Left lung (tissue), 10 donors: ENCODE measurements around the gene TNP2. TPM values are rescaled to one million over a fixed set of nuclear protein-coding genes. Genes with fewer than 3 reads are reported as not detected.
A peak's percentile ranks its signal among the peaks of the same experiment; 100 is the strongest.
"Not testable (repeated sequence)": the region's sequence is repeated elsewhere in the genome, so short reads cannot be mapped to it uniquely, and the experiment has no call there.

ENCODE experiments used
- ATAC-seq: fragments of 200-7000 bp; cut with Tn5 transposase; one replicate; pipeline ENCODE4 v1.9.1; 2020; ENCODE audit warnings: moderate library complexity
- DNase-seq, 4 donors: peaks; one replicate each; pipeline ENCODE4 v3.0.0-alpha.2; 2013 to 2020
- H3K27ac ChIP-seq, 2 donors: fragments of 200-600 bp; sonication (generic) in 1 of 2; one replicate each; pipeline versions ENCODE4 v1.5.0 to v1.8.0; 2020 to 2021
- H3K27me3 ChIP-seq, 2 donors: fragments of 200-600 bp; sonication (generic) in 1 of 2; one replicate each; pipeline versions ENCODE4 v1.5.0 to v1.8.0; 2020 to 2021
- H3K36me3 ChIP-seq, 2 donors: fragments of 200-600 bp; sonication (generic) in 1 of 2; one replicate each; pipeline versions ENCODE4 v1.5.0 to v1.8.0; 2020 to 2021
- H3K4me1 ChIP-seq, 2 donors: fragments of 200-600 bp; one replicate each; pipeline ENCODE4 v1.8.0; 2021
- H3K4me3 ChIP-seq, 2 donors: fragments of 200-600 bp; sonication (generic) in 1 of 2; one replicate each; pipeline versions ENCODE4 v1.5.0 to v1.8.0; 2020 to 2021; ENCODE audit warnings: mild to moderate bottlenecking in 1 of 2
- H3K9me3 ChIP-seq, 2 donors: fragments of 200-600 bp; sonication (generic) in 1 of 2; one replicate each; pipeline versions ENCODE4 v1.5.0 to v1.8.0; 2020 to 2021
- intact Hi-C, 2 donors: fragments of 100-400 bp; cut with DNase I; formaldehyde crosslinking; loops; one replicate each; pipeline versions ENCODE4 v1.11.2 to v1.14.2; 2022
- polyA plus RNA-seq, 6 donors: library from polyadenylated mRNA; unstranded; fragments of 120-200 nt; gene quantifications; one replicate each; pipeline ENCODE4 v1.2.1, GENCODE V29; 2013; ENCODE audit not compliant: insufficient read length in 6 of 6
- total RNA-seq, 2 donors: library from RNA; stranded (reverse); fragmentation: NEBNext Ultra II Directional; extraction: Animal tissue kit (Norgen Biotek cat#: 25700); gene quantifications; one replicate each; pipeline ENCODE4 v1.2.1, GENCODE V29; 2021
- TF ChIP-seq, protein P1 (sequence below), 2 donors: fragments of 200-600 bp; sonication (generic) in 1 of 2; IDR thresholded peaks; one replicate each; pipeline versions ENCODE4 v1.5.0 to v1.8.0; 2021; ENCODE audit warnings: antibody characterized with exemption in 2 of 2
- donor health status: DM: no; HTN: yes; CAD: no.
- donor health status: DM: no; HTN: no; CAD: no.

TNP2 gene
- total and polyA plus RNA-seq, 8 donors = not detected

DNA sequence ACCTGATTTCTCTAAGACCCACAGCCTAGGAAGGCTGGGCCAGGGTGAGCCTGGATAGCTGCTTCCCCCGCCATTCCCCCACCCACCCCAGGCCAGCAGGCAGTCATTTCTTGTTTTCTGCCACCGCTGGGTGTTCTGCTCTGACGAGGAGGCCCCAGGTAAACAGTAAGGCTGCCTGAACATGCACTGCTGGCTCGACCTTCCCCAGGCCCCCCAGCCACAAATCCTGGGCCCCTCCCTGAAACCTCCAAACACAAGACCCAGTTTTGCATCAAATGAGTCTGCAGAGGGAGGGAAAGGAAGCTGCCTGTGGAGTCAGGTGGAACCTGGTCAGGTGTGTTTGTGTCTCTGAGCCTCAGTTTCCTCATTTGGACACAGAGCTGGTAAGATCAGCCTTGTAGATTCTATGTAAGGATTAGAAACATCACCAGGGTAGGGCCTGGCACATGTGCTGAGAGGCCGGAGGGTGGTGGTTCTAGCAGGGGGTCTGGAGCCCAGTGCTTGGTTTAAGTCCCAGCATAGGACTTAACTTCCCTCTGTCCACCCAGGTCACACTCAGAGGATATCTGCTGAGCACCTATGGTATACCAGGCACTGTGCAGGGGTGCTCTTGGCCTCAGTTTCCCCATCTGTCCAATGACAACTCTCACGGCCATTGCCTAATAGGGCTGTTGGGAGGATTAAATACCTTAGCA lies 30.9 kb upstream of the TNP2 start:
- Histone ChIP-seq H3K27me3 (no peaks in the 10 kb centered on the region), H3K4me1 (peaks cover 19 to 24% of the 10 kb centered on the region in 2 donors), H3K4me3 (no peak overlapping the region), H3K9me3 (no peaks in the 10 kb centered on the region), H3K27ac (no peak overlapping the region), H3K36me3 (no peaks in the 10 kb centered on the region)
- ATAC-seq = no peak
- TF ChIP-seq, protein P1, sequence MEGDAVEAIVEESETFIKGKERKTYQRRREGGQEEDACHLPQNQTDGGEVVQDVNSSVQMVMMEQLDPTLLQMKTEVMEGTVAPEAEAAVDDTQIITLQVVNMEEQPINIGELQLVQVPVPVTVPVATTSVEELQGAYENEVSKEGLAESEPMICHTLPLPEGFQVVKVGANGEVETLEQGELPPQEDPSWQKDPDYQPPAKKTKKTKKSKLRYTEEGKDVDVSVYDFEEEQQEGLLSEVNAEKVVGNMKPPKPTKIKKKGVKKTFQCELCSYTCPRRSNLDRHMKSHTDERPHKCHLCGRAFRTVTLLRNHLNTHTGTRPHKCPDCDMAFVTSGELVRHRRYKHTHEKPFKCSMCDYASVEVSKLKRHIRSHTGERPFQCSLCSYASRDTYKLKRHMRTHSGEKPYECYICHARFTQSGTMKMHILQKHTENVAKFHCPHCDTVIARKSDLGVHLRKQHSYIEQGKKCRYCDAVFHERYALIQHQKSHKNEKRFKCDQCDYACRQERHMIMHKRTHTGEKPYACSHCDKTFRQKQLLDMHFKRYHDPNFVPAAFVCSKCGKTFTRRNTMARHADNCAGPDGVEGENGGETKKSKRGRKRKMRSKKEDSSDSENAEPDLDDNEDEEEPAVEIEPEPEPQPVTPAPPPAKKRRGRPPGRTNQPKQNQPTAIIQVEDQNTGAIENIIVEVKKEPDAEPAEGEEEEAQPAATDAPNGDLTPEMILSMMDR (IDR thresholded peaks at IDR 0.05) = no peak
- intact Hi-C loops = no loop called here
- DNase-seq = no peak

DNA sequence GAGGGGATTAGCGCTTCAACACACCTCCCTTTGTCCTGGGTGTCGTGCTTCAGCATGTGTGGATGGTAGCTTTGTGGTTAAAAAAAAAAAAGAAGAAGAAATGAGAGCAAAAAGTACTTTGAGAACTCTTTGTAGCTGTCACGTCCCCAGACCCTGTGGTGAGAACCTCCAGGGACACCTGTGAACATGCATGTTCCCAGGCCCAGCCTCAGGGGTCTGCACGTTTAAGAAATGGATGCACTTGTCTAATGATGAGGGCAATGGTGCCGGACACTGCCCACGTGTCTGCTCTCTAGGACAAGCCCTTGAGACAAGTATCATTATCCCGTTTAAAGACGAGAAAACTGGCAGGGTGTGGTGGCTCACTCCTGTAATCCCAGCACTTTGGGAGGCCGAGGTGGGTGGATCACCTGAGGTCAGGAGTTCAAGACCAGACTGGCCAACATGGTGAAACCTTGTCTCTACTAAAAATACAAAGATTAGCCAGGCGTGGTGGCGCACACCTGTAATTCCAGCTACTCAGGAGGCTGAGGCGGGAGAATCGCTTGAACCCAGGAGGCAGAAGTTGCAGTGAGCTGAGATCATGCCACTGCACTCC lies 29.9 kb upstream of the TNP2 start:
- H3K4me3 ChIP-seq, ATAC-seq, DNase-seq, H3K36me3 ChIP-seq, H3K9me3 ChIP-seq, H3K27me3 ChIP-seq, intact Hi-C loops, H3K27ac ChIP-seq: not testable (repeated sequence)
- H3K4me1 ChIP-seq = peaks cover 19 to 23% of the 10 kb centered on the region in 2 donors

DNA sequence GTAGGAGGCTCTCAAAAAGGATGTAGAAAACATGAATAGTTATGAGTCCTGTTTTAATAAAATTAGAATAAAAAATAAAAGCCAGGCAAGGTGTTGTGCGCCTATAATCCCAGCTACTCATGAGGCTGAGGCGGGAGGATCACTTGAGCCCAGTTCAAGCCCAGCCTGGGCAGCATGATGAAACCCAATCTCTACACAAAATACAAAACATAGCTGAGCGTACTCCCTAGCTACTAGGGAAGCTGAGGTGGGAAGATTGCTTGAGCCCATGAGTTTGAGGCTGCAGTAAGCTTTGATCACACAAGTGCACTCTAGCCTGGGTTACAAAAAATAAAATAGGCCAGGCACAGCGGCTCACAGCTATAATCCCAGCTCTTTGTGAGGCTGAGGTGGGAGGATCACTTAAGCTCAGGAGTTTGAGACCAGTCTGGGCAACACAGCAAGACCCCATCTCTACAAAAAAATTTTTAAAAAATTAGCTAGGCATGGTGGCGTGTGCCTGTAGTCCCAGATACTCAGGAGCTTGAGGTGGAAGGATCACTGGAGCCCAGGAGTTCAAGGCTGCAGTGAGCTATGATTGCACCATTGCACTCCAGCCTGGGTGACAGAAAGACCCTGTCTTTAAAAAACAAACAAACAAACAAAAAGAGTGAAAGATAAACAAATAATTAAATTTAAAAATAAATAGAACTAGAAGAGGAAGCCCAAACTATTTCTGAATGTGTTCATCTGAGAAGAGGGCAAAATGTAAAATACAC lies 29.2 kb upstream of the TNP2 start:
- Histone ChIP-seq H3K27me3 (no peaks in the 10 kb centered on the region), H3K36me3 (no peaks in the 10 kb centered on the region), H3K4me1 (peaks cover 19 to 23% of the 10 kb centered on the region in 2 donors), H3K4me3 (peak overlapping the region in 1 of 2 donors; percentile 1), H3K27ac (peak overlapping the region; percentile 41 to 46), H3K9me3 (no peaks in the 10 kb centered on the region)
- TF ChIP-seq, protein P1 (IDR thresholded peaks at IDR 0.05) = no peak
- ATAC-seq (peak; percentile 1), DNase-seq (no peak)
- intact Hi-C loops = no loop called here

DNA sequence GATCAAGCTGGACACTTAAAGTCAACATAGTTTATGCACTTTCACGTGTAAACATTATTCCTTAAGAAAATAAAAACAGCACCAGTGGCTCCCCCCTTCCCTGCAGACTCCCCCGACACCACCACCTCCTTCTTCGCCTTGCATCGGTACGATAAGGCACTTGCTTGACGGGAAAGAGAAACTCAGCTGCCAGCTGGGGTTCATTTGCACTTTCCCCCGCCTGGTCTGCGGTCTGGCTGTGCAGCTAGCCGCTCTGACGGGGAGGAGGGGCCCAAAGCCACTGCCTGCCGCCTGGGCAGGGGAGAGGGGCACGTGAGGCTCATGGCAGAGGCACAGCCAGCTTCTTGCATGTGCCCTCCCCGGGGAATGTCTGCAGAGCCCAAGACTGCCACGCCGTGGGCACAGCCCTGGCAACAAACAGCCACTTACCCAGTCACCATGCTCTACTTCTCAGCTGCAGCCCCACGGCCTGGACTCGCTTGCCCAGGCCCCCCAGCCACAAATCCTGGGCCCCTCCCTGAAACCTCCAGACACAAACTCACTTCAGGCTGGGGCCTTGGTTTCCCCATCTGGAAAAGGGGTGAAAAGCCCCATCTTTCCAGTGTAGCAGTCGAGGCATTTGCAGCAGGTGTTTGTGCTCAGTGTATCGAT lies 28.5 kb upstream of the TNP2 start:
- TF ChIP-seq, protein P1 (IDR thresholded peaks at IDR 0.05) = no peak
- no peaks in the 10 kb centered on the region for H3K36me3 ChIP-seq
- peaks cover 19 to 23% of the 10 kb centered on the region in 2 donors for H3K4me1 ChIP-seq
- H3K27me3 ChIP-seq = no peaks in the 10 kb centered on the region
- no peaks in the 10 kb centered on the region for H3K9me3 ChIP-seq
- peak overlapping the region in 1 of 2 donors; percentile 1 for H3K4me3 ChIP-seq
- DNase-seq (peak in 3 of 4 donors; percentile 76 to 92 (median 92)), ATAC-seq (peak; percentile 95)
- intact Hi-C loops = no loop called here
- H3K27ac ChIP-seq = peak overlapping the region; percentile 41 to 46

DNA sequence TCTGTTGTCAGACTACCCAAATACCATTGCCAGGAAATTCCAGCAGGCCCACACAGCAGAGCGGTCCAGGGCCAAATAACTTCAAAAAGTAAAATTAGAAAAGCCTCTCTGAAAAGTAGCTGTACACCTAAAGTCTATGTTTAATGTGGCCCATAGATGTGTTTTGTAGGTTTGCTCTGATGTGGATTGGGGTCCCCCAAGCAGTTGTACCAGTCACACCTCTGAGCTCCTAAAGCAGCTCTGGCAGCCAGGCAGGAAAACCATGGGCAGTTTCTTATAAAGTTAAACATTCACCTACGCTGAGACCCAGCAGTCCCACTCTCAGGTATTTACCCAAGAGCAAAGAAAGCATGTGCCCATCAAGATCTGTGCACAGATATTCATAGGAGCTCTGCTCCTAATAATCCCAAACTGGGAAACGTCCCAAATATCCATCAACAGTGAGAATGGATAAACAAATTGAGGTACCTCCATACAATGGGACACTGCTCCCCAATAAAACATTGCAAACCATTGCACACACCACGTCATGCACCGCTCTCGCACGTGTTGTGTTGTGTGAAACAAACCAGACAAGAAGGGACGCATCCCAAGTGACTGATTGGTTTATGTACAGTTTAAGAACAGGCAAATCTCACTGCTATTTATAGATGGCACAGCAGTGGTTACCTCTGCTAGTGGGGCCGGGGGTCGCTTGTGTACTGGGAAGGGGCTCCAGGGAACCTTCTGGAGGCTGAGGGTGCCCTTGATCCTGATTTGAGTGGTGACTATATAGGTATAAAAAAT lies 27.8 kb upstream of the TNP2 start:
- Histone ChIP-seq H3K27me3 (no peaks in the 10 kb centered on the region), H3K36me3 (no peaks in the 10 kb centered on the region), H3K4me3 (no peak overlapping the region), H3K9me3 (no peaks in the 10 kb centered on the region), H3K4me1 (peaks cover 19 to 23% of the 10 kb centered on the region in 2 donors), H3K27ac (peak overlapping the region; percentile 41 to 46)
- ATAC-seq (peak; percentile 69), DNase-seq (no peak)
- TF ChIP-seq, protein P1 (IDR thresholded peaks at IDR 0.05) = no peak
- intact Hi-C loops = no loop called here
